Keratinocyte (primary cell): ENCODE measurements around the gene SLC41A1. TPM values are rescaled to one million over a fixed set of nuclear protein-coding genes. Genes with fewer than 3 reads are reported as not detected.

ENCODE experiments used
- DNase-seq: peaks from one replicate; pipeline ENCODE4 v3.0.0-alpha.2; 2011; ENCODE audit warnings: low read depth, missing footprints, low spot score
- FAIRE-seq: peaks from 2 replicates; lab custom pipeline; 2011; peaks lifted over from hg19 to GRCh38; lab: Jason Lieb, UNC
- H2AFZ ChIP-seq: 2 replicates; pipeline ENCODE4 v1.6.0; 2012; ENCODE audit warnings: low read length, control low read depth, inconsistent platforms; ENCODE audit not compliant: control insufficient read depth
- H3K27ac ChIP-seq: 2 replicates; pipeline ENCODE4 v1.5.1; 2011; ENCODE audit warnings: low read length; ENCODE audit not compliant: control insufficient read depth, insufficient read depth
- H3K27me3 ChIP-seq: 3 replicates; pipeline ENCODE4 v1.6.0; 2011; ENCODE audit warnings: low read length; ENCODE audit not compliant: control insufficient read depth, insufficient read depth; ENCODE audit errors: extremely low read depth
- H3K36me3 ChIP-seq, 2 experiments: 2 replicates in 1 of 2; 3 replicates in 1 of 2; pipeline ENCODE4 v1.5.1; 2011; ENCODE audit warnings: low read length in 2 of 2, mild to moderate bottlenecking in 1 of 2; ENCODE audit not compliant: control insufficient read depth in 2 of 2, insufficient read depth in 2 of 2; ENCODE audit errors: extremely low read depth in 1 of 2
- H3K4me1 ChIP-seq: 3 replicates; pipeline ENCODE4 v1.5.1; 2011; ENCODE audit warnings: low read length; ENCODE audit not compliant: control insufficient read depth, insufficient read depth; ENCODE audit errors: extremely low read depth
- H3K4me2 ChIP-seq: 3 replicates; pipeline ENCODE4 v1.6.0; 2011; ENCODE audit warnings: low read depth, low read length; ENCODE audit not compliant: control insufficient read depth, insufficient read depth; ENCODE audit errors: extremely low read depth
- H3K4me3 ChIP-seq, 3 experiments: fragments of 200-600 bp in 1 of 3; sonication (generic) in 1 of 3; 2 replicates in 2 of 3; 3 replicates in 1 of 3; pipeline ENCODE4 v1.5.1; 2011 to 2016; ENCODE audit warnings: low read length in 3 of 3, mild to moderate bottlenecking in 3 of 3, control low read depth in 2 of 3, inconsistent platforms in 1 of 3, low read depth in 1 of 3, mixed read lengths in 1 of 3, mixed run types in 1 of 3, moderate library complexity in 1 of 3; ENCODE audit not compliant: control insufficient read depth in 2 of 3, insufficient read depth in 2 of 3; ENCODE audit errors: extremely low read depth in 1 of 3
- H3K79me2 ChIP-seq: 2 replicates; pipeline ENCODE4 v1.6.0; 2012; ENCODE audit warnings: low read length; ENCODE audit not compliant: control insufficient read depth, insufficient read depth
- H3K9ac ChIP-seq: 3 replicates; pipeline ENCODE4 v1.6.0; 2011; ENCODE audit warnings: low read length; ENCODE audit not compliant: control insufficient read depth, insufficient read depth; ENCODE audit errors: extremely low read depth
- H3K9me1 ChIP-seq: 3 replicates; pipeline ENCODE4 v1.6.0; 2011; ENCODE audit warnings: low read length; ENCODE audit not compliant: control insufficient read depth, insufficient read depth; ENCODE audit errors: extremely low read depth
- H3K9me3 ChIP-seq: 2 replicates; pipeline ENCODE4 v1.5.1; 2012; ENCODE audit warnings: low read depth, low read length; ENCODE audit not compliant: control insufficient read depth
- H4K20me1 ChIP-seq: 3 replicates; pipeline ENCODE4 v1.6.0; 2011; ENCODE audit warnings: low read length; ENCODE audit not compliant: control insufficient read depth, insufficient read depth; ENCODE audit errors: extremely low read depth
- CTCF ChIP-seq, 3 experiments: IDR thresholded peaks in 1 of 3; conservative IDR thresholded peaks in 1 of 3; optimal IDR thresholded peaks in 1 of 3; 2 replicates in 2 of 3; 3 replicates in 1 of 3; pipeline versions ENCODE3 to v1.5.1; 2011; ENCODE audit warnings: low read length in 3 of 3, mild to moderate bottlenecking in 3 of 3, moderate library complexity in 2 of 3, control low read depth in 1 of 3, inconsistent platforms in 1 of 3; ENCODE audit not compliant: insufficient read depth in 2 of 3; ENCODE audit errors: extremely low read depth in 1 of 3
- EZH2 ChIP-seq: IDR thresholded peaks from one replicate; pipeline ENCODE4 v1.6.1; 2012; ENCODE audit warnings: inconsistent platforms, mild to moderate bottlenecking, low read length, moderate library complexity
- dilution Hi-C: fragments of 300-500 bp; cut with MboI; formaldehyde crosslinking; loops from one replicate; pipeline ENCODE4 v1.7.0; 2020; ENCODE audit warnings: low sequenced_read_pairs; ENCODE audit not compliant: extremely low pct_ligation_motif_present
- polyA minus RNA-seq, 3 experiments: library from RNA; depleted of rRNA, polyadenylated mRNA; stranded (reverse); fragments of >200 nt; gene quantifications; 1 replicate in 1 of 3; 2 replicates in 1 of 3; 3 replicates in 1 of 3; pipeline ENCODE4 v1.2.3, GENCODE V29; 2011
- polyA plus RNA-seq, 5 experiments: library from polyadenylated mRNA; depleted of rRNA in 3 of 5; stranded (reverse) in 3 of 5; stranded (forward) in 1 of 5; unstranded in 1 of 5; fragments of >200 nt; gene quantifications; 1 replicate in 1 of 5; 2 replicates in 3 of 5; 3 replicates in 1 of 5; pipeline versions ENCODE4 v1.2.1 to v1.2.3, GENCODE V29; 2011 to 2012; ENCODE audit warnings: missing spikeins in 2 of 5, low read depth in 1 of 5, low replicate concordance in 1 of 5

Gene SLC41A1
- polyA plus RNA-seq: 11.0 to 22.5 TPM (median 21.7 TPM) in 3 replicates
- 5.5 TPM for polyA plus RNA-seq (2011; ENCODE audit: low read depth)
- polyA plus RNA-seq (2011; cell fraction: cytosol; rRNA removed): 10.9 and 15.4 TPM in 2 replicates
- 30.7 and 33.9 TPM in 2 replicates for polyA plus RNA-seq (2011; cell fraction: nucleus; rRNA removed)
- polyA plus RNA-seq (2012; ENCODE audit: low replicate concordance): 11.5 and 15.7 TPM in 2 replicates
- 10.0 to 23.1 TPM (median 14.9 TPM) in 3 replicates for polyA minus RNA-seq
- polyA minus RNA-seq (2011; cell fraction: cytosol; rRNA and poly(A)+ RNA removed): 6.9 TPM
- polyA minus RNA-seq (2011; cell fraction: nucleus; rRNA and poly(A)+ RNA removed): 10.8 and 15.1 TPM in 2 replicates

- Histone ChIP-seq H3K4me1 (peaks cover 19% of the 10 kb centered on the region), H3K27me3 (no peaks in the 10 kb centered on the region), H3K36me3 (peaks cover 8 to 13% of the 10 kb centered on the region in 2 experiments), H3K4me2 (peak within 1 kb of the TSS; percentile 99), H4K20me1 (no peaks in the 10 kb centered on the region), H3K9me1 (peaks cover 2% of the 10 kb centered on the region), H3K4me3 (peak within 1 kb of the TSS; percentile 78 to 89 (median 82)), H3K27ac (peak within 1 kb of the TSS; percentile 80), H3K79me2 (peaks cover 8% of the 10 kb centered on the region), H2AFZ (peak within 1 kb of the TSS; percentile 94), H3K9me3 (no peaks in the 10 kb centered on the region), H3K9ac (peak within 1 kb of the TSS; percentile 83)
- dilution Hi-C loops: no loop called here
- TF ChIP-seq EZH2 (no peak), CTCF (optimal IDR thresholded peaks at IDR 0.05 in 1 of 3, IDR thresholded peaks at IDR 0.05 in 1 of 3, conservative IDR thresholded peaks at IDR 0.05 in 1 of 3; ENCODE audit: extremely low read depth in 1 of 3, insufficient read depth in 2 of 3, low read length in 3 of 3) (no peak)
- DNase-seq: peak; percentile 52
- no peak for FAIRE-seq
These were observed at the start of gene SLC41A1 for GRCh38 chr1:205812878-205813754. Gene SLC41A1 (minus strand): TSS chr1:205813198. CDS start chr1:205810441, 2,757 bp downstream.

- H3K9ac ChIP-seq: no peak overlapping the region
- no peaks in the 10 kb centered on the region for H3K27me3 ChIP-seq
- no peak overlapping the region for H3K4me3 ChIP-seq
- H4K20me1 ChIP-seq: no peaks in the 10 kb centered on the region
- no peaks in the 10 kb centered on the region for H3K4me1 ChIP-seq
- dilution Hi-C loops: no loop called here
- no peak overlapping the region for H3K4me2 ChIP-seq
- H3K9me1 ChIP-seq: no peaks in the 10 kb centered on the region
- no peak overlapping the region for H3K27ac ChIP-seq
- DNase-seq: no peak
- FAIRE-seq: no peak
- H3K36me3 ChIP-seq: no peaks in the 10 kb centered on the region
- H3K79me2 ChIP-seq: no peaks in the 10 kb centered on the region
- TF ChIP-seq EZH2 (no peak), CTCF (optimal IDR thresholded peaks at IDR 0.05 in 1 of 3, IDR thresholded peaks at IDR 0.05 in 1 of 3, conservative IDR thresholded peaks at IDR 0.05 in 1 of 3; ENCODE audit: extremely low read depth in 1 of 3, insufficient read depth in 2 of 3, low read length in 3 of 3) (no peak)
- H2AFZ ChIP-seq: no peak overlapping the region
- no peaks in the 10 kb centered on the region for H3K9me3 ChIP-seq
These were observed 48.5 kb upstream of the SLC41A1 start for GRCh38 chr1:205861540-205861939.
